A673 (cell line): ENCODE results near the gene MTR. TPM values are rescaled to one million over a fixed set of nuclear protein-coding genes. Genes with fewer than 3 reads are reported as not detected.
"Not testable (repeated sequence)": the region's sequence is repeated elsewhere in the genome, so short reads cannot be mapped to it uniquely, and the experiment has no call there.

Experiments used
- BruUV-seq: library from RNA; stranded (reverse); fragments of 400-500 nt; replicated peaks from 2 replicates; lab custom pipeline; 2021; lab: Mats Ljungman, UMichigan
- CTCF ChIA-PET: fragments of 300-600 bp; sonication (Branson Sonifier 250); formaldehyde crosslinking; loops from one replicate; lab custom pipeline; 2022; ENCODE audit warnings: antibody characterized with exemption; lab: Charles Lee
- POLR2A ChIA-PET: fragments of 300-600 bp; sonication (Branson Sonifier 250); formaldehyde crosslinking; loops from one replicate; lab custom pipeline; 2022; ENCODE audit warnings: antibody characterized with exemption; ENCODE audit not compliant: low non-redundant PET; lab: Charles Lee
- DNase-seq: peaks from one replicate; pipeline ENCODE4 v3.0.0-alpha.2; 2015; ENCODE audit warnings: low spot score
- H3K27ac ChIP-seq: fragments of 200-600 bp; sonication (generic); 2 replicates; pipeline ENCODE4 v1.5.1; 2016; ENCODE audit warnings: mixed run types, low read depth, mild to moderate bottlenecking, mixed read lengths, antibody characterized with exemption, low read length; ENCODE audit not compliant: poor library complexity, severe bottlenecking
- H3K27me3 ChIP-seq: fragments of 200-600 bp; sonication (generic); replicated peaks from 2 replicates; pipeline ENCODE4 v1.6.1; 2017; ENCODE audit warnings: mixed run types, low read depth, mild to moderate bottlenecking, mixed read lengths, antibody characterized with exemption, low read length; ENCODE audit not compliant: insufficient read depth, poor library complexity
- H3K36me3 ChIP-seq: fragments of 200-600 bp; sonication (generic); 2 replicates; pipeline ENCODE4 v1.6.1; 2016; ENCODE audit warnings: mixed run types, mild to moderate bottlenecking, mixed read lengths, antibody characterized with exemption, low read length; ENCODE audit not compliant: insufficient read depth, poor library complexity, severe bottlenecking
- H3K4me1 ChIP-seq: fragments of 200-600 bp; sonication (generic); 2 replicates; pipeline ENCODE4 v1.6.1; 2017; ENCODE audit warnings: mixed run types, mild to moderate bottlenecking, mixed read lengths, antibody characterized with exemption, low read length; ENCODE audit not compliant: insufficient read depth, poor library complexity, severe bottlenecking
- H3K4me3 ChIP-seq: fragments of 200-600 bp; sonication (generic); 2 replicates; pipeline ENCODE4 v1.5.1; 2016; ENCODE audit warnings: low read depth, mixed run types, mild to moderate bottlenecking, mixed read lengths, low read length; ENCODE audit not compliant: poor library complexity, severe bottlenecking
- H3K9me3 ChIP-seq: fragments of 200-600 bp; sonication (generic); 2 replicates; pipeline ENCODE4 v1.6.1; 2016; ENCODE audit warnings: mixed run types, low read depth, mild to moderate bottlenecking, mixed read lengths, antibody characterized with exemption, low read length; ENCODE audit not compliant: poor library complexity, severe bottlenecking
- EZH2 ChIP-seq: fragments of 200-600 bp; sonication (generic); IDR thresholded peaks from 2 replicates; pipeline ENCODE4 v1.6.1; 2017; ENCODE audit warnings: borderline replicate concordance, low read depth, mild to moderate bottlenecking, mixed read lengths, antibody characterized with exemption, low read length; ENCODE audit not compliant: poor library complexity, severe bottlenecking
- intact Hi-C: fragments of 100-400 bp; cut with micrococcal nuclease; formaldehyde crosslinking; loops from one replicate; pipeline ENCODE4 v1.10.0; 2022; ENCODE audit not compliant: unreplicated experiment
- total RNA-seq: library from RNA; stranded (reverse); gene quantifications from 2 replicates; pipeline ENCODE4 v1.2.3, GENCODE V29; 2021
- TF ChIP-seq, protein P1 (sequence below): fragments of 300-800, 200-600 bp; sonication (generic); conservative IDR thresholded peaks from 2 replicates; pipeline ENCODE4 v1.5.1; 2017; ENCODE audit warnings: low read depth, mild to moderate bottlenecking, antibody characterized with exemption, low read length, moderate library complexity, mixed read lengths

Gene MTR
- total RNA-seq, 1 experiment from 2014 or later: 36.0 TPM

DNA sequence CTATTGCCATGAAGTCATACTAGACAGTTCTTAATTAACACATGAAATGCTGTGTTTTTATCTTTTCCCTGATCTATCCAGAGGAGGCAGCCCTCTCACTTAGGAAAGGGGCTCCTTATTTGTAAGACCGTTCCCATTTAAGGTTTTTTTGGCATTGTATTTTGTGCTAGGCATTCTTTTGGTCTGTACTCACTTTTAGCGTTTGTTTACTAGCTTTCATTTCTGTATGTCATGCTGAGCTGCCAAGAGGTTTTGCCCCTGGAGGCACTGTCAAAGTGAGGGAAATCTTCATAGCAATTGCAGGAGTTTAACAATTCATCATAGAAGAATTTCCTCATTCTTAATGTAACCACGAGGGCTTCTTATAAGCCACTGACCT, 59.5 kb downstream of the MTR start:
- intact Hi-C loops: no loop called here
- H3K27ac ChIP-seq: no peak overlapping the region
- no peak overlapping the region for H3K4me3 ChIP-seq
- no peaks in the 10 kb centered on the region for H3K4me1 ChIP-seq
- POLR2A ChIA-PET: no interaction called here
- CTCF ChIA-PET: no interaction called here
- peaks cover 19% of the 10 kb centered on the region for H3K36me3 ChIP-seq
- DNase-seq: no peak
- no peak for TF ChIP-seq EZH2
- TF ChIP-seq, protein P1, sequence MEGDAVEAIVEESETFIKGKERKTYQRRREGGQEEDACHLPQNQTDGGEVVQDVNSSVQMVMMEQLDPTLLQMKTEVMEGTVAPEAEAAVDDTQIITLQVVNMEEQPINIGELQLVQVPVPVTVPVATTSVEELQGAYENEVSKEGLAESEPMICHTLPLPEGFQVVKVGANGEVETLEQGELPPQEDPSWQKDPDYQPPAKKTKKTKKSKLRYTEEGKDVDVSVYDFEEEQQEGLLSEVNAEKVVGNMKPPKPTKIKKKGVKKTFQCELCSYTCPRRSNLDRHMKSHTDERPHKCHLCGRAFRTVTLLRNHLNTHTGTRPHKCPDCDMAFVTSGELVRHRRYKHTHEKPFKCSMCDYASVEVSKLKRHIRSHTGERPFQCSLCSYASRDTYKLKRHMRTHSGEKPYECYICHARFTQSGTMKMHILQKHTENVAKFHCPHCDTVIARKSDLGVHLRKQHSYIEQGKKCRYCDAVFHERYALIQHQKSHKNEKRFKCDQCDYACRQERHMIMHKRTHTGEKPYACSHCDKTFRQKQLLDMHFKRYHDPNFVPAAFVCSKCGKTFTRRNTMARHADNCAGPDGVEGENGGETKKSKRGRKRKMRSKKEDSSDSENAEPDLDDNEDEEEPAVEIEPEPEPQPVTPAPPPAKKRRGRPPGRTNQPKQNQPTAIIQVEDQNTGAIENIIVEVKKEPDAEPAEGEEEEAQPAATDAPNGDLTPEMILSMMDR: no peak
- no TSS peak for BruUV-seq
- H3K9me3 ChIP-seq: no peaks in the 10 kb centered on the region
- H3K27me3 ChIP-seq: no peaks in the 10 kb centered on the region

DNA sequence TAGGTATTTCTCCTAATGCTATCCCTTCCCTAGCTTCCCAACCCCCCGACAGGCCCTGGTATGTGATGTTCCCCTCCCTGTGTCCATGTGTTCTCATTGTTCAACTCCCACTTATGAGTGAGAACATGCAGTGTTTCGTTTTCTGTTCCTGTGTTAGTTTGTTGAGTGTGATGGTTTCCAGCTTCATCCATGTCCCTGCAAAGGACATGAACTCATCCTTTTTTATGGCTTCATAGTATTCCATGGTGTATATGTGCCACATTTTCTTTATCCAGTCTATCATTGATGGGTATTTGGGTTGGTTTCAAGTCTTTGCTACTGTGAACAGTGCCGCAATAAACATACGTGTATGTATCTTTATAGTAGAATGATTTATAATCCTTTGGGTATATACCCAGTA, 61.6 kb downstream of the MTR start:
- BruUV-seq, H3K4me1 ChIP-seq, H3K9me3 ChIP-seq, H3K27me3 ChIP-seq, DNase-seq, POLR2A ChIA-PET, CTCF ChIA-PET, H3K27ac ChIP-seq, H3K4me3 ChIP-seq, intact Hi-C loops: not testable (repeated sequence)
- peaks cover 19% of the 10 kb centered on the region for H3K36me3 ChIP-seq

DNA sequence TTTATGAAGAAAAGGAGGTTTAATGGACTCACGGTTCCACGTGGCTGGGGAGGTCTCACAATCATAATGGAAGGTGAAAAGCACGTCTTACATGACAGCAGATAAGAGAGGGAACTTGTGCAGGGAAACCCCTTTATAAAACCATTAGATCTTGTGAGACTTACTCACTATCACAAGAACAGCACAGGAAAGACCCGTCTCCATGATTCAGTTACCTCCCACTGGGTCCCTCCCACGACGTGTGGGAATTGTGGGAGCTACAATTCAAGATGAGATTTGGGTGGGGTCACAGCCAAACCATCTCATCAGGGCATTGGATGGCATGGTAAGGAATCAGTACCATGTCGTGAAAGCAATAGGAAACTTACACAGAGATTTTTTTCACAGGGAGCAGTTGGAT, 63.1 kb downstream of the MTR start:
- H3K4me1 ChIP-seq: no peaks in the 10 kb centered on the region
- CTCF ChIA-PET: no interaction called here
- H3K27ac ChIP-seq: no peak overlapping the region
- no peak for DNase-seq
- intact Hi-C loops: no loop called here
- no peaks in the 10 kb centered on the region for H3K27me3 ChIP-seq
- H3K36me3 ChIP-seq: peaks cover 21% of the 10 kb centered on the region
- POLR2A ChIA-PET: no interaction called here
- TF ChIP-seq, protein P1: no peak
- TF ChIP-seq EZH2: no peak
- no peak overlapping the region for H3K4me3 ChIP-seq
- BruUV-seq: no TSS peak
- no peaks in the 10 kb centered on the region for H3K9me3 ChIP-seq

DNA sequence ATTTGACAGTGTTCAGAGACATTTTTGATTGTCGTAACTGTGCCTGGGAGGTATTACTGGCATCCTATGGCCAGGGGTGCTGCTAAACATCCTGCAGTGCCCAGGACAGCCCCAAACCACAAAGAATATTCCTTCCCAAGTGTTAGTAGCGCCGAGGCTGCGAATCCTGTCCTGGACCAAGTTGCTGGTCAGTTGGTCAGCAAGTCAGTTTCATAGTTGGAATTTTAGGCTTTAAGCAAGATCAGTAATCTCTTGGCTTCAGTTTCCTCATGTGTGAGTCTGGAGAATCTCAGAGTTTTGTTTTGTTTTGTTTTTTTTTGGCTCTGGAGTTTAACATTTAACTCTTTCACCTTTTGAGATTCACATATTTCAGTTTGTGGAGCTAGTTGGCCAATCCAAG, 65.0 kb downstream of the MTR start:
- Histone ChIP-seq H3K27ac (no peak overlapping the region), H3K4me3 (no peak overlapping the region), H3K9me3 (no peaks in the 10 kb centered on the region), H3K4me1 (no peaks in the 10 kb centered on the region), H3K36me3 (peaks cover 16% of the 10 kb centered on the region), H3K27me3 (no peaks in the 10 kb centered on the region)
- no peak for DNase-seq
- BruUV-seq: no TSS peak
- no peak for TF ChIP-seq EZH2
- TF ChIP-seq, protein P1: no peak
- ChIA-PET CTCF (no interaction called here), POLR2A (no interaction called here)
- intact Hi-C loops: no loop called here
